Neural cell (in vitro differentiated cells): ENCODE data around the gene PEA15. TPM values are rescaled to one million over a fixed set of nuclear protein-coding genes. Genes with fewer than 3 reads are reported as not detected.

ENCODE experiments used
- H2AFZ ChIP-seq: fragments of 200-600, 300-800 bp; sonication (generic), shearing (Covaris generic); 2 replicates; pipeline ENCODE4 v1.6.0; 2014; ENCODE audit warnings: low read depth, mild to moderate bottlenecking, antibody characterized with exemption, low read length, moderate library complexity
- H3F3A ChIP-seq: fragments of 200-600 bp; shearing (Covaris generic); 2 replicates; pipeline ENCODE4 v1.6.1; 2016; ENCODE audit warnings: mild to moderate bottlenecking, moderate library complexity, mixed read lengths, antibody characterized with exemption, low read length; ENCODE audit not compliant: insufficient read depth, poor library complexity, severe bottlenecking
- H3K27ac ChIP-seq: fragments of 200-600, 300-800 bp; sonication (generic), shearing (Covaris generic); 2 replicates; pipeline ENCODE4 v1.5.1; 2014; ENCODE audit warnings: mild to moderate bottlenecking, low read length, moderate library complexity
- H3K27me3 ChIP-seq: fragments of 300-800, 200-600 bp; sonication (generic), shearing (Covaris generic); 2 replicates; pipeline ENCODE4 v1.6.0; 2014; ENCODE audit warnings: mild to moderate bottlenecking, low read depth, low read length, moderate library complexity; ENCODE audit not compliant: insufficient read depth
- H3K36me3 ChIP-seq: fragments of 300-800, 200-600 bp; sonication (generic), shearing (Covaris generic); 2 replicates; pipeline ENCODE4 v1.5.1; 2014; ENCODE audit warnings: mild to moderate bottlenecking, antibody characterized with exemption, low read length, moderate library complexity; ENCODE audit not compliant: insufficient read depth
- H3K4me2 ChIP-seq: fragments of 300-800, 200-600 bp; sonication (generic), shearing (Covaris generic); 2 replicates; pipeline ENCODE4 v1.6.0; 2014; ENCODE audit warnings: mild to moderate bottlenecking, low read length
- H3K4me3 ChIP-seq: fragments of 300-800, 200-600 bp; sonication (generic), shearing (Covaris generic); 2 replicates; pipeline ENCODE4 v1.5.1; 2014; ENCODE audit warnings: mild to moderate bottlenecking, low read length, moderate library complexity
- H3K79me2 ChIP-seq: fragments of 200-600 bp; shearing (Covaris generic); replicated peaks from 2 replicates; pipeline ENCODE4 v1.6.0; 2014; ENCODE audit warnings: mild to moderate bottlenecking, low read length, moderate library complexity; ENCODE audit not compliant: insufficient read depth
- H3K9ac ChIP-seq: fragments of 300-800, 200-600 bp; sonication (generic), shearing (Covaris generic); 2 replicates; pipeline ENCODE4 v1.6.1; 2016; ENCODE audit warnings: mild to moderate bottlenecking, low read length, mixed read lengths
- H3K9me2 ChIP-seq: fragments of 200-600 bp; shearing (Covaris generic); 2 replicates; pipeline ENCODE4 v1.6.1; 2016; ENCODE audit warnings: mild to moderate bottlenecking, low read length, mixed read lengths; ENCODE audit not compliant: insufficient read depth
- H3K9me3 ChIP-seq: fragments of 200-600, 300-800 bp; sonication (generic), shearing (Covaris generic); 2 replicates; pipeline ENCODE4 v1.6.1; 2016; ENCODE audit warnings: mild to moderate bottlenecking, mixed run types, low read length, moderate library complexity, mixed read lengths
- H4K20me1 ChIP-seq: fragments of 200-600 bp; shearing (Covaris generic); 2 replicates; pipeline ENCODE4 v1.6.1; 2016; ENCODE audit warnings: mild to moderate bottlenecking, mixed run types; ENCODE audit not compliant: insufficient read depth
- CTCF ChIP-seq: fragments of 450-650 bp; IDR thresholded peaks from 2 replicates; pipeline ENCODE4 v1.5.1; 2014; ENCODE audit warnings: antibody characterized with exemption, mild to moderate bottlenecking, moderate library complexity; ENCODE audit not compliant: poor library complexity, severe bottlenecking
- EP300 ChIP-seq: fragments of 450-650 bp; conservative IDR thresholded peaks from 2 replicates; pipeline ENCODE4 v1.6.1; 2014; ENCODE audit warnings: antibody characterized with exemption, mild to moderate bottlenecking, moderate library complexity; ENCODE audit not compliant: poor library complexity, severe bottlenecking
- EZH2 ChIP-seq: fragments of 200-600, 300-800 bp; shearing (Covaris generic), sonication (generic); IDR thresholded peaks from 2 replicates; pipeline ENCODE4 v1.6.1; 2014; ENCODE audit warnings: antibody characterized with exemption, low read length, borderline replicate concordance, mild to moderate bottlenecking; ENCODE audit not compliant: insufficient read depth, poor library complexity, severe bottlenecking
- MXI1 ChIP-seq: fragments of 450-650 bp; conservative IDR thresholded peaks from 2 replicates; pipeline ENCODE4 v1.6.1; 2014; ENCODE audit warnings: antibody characterized with exemption, mild to moderate bottlenecking; ENCODE audit not compliant: poor library complexity, severe bottlenecking
- POLR2AphosphoS5 ChIP-seq: IDR thresholded peaks from 2 replicates; pipeline ENCODE4 v1.6.1; 2012
- RAD21 ChIP-seq: fragments of 450-650 bp; conservative IDR thresholded peaks from 2 replicates; pipeline ENCODE4 v1.6.1; 2014; ENCODE audit warnings: antibody characterized with exemption, mild to moderate bottlenecking, moderate library complexity
- REST ChIP-seq: IDR thresholded peaks from 2 replicates; pipeline ENCODE4 v1.6.1; 2012; ENCODE audit warnings: borderline replicate concordance
- SMC3 ChIP-seq: fragments of 450-650 bp; conservative IDR thresholded peaks from 2 replicates; pipeline ENCODE4 v1.6.1; 2014; ENCODE audit warnings: antibody characterized with exemption, mild to moderate bottlenecking, moderate library complexity; ENCODE audit not compliant: poor library complexity
- TAF1 ChIP-seq: IDR thresholded peaks from 2 replicates; pipeline ENCODE4 v1.6.1; 2012; ENCODE audit warnings: low read depth
- polyA plus RNA-seq: library from polyadenylated mRNA; depleted of rRNA; stranded (reverse); fragments of >200 nt; gene quantifications from 2 replicates; pipeline ENCODE4 v1.2.3, GENCODE V29; 2014

The PEA15 gene
- polyA plus RNA-seq, 1 donor from 2014 or later = 46.4 TPM

- no peak overlapping the region for H2AFZ ChIP-seq
- no peak for TF ChIP-seq POLR2AphosphoS5
- TF ChIP-seq REST = no peak
- H3K36me3 ChIP-seq = peaks cover 33% of the 10 kb centered on the region
- H3K9me3 ChIP-seq = no peaks in the 10 kb centered on the region
- H4K20me1 ChIP-seq = no peaks in the 10 kb centered on the region
- H3K27ac ChIP-seq = no peak overlapping the region
- no peak overlapping the region for H3K9ac ChIP-seq
- no peak overlapping the region for H3K4me2 ChIP-seq
- peaks cover 5% of the 10 kb centered on the region for H3F3A ChIP-seq
- no peaks in the 10 kb centered on the region for H3K9me2 ChIP-seq
- no peak overlapping the region for H3K4me3 ChIP-seq
- peaks cover 18% of the 10 kb centered on the region for H3K79me2 ChIP-seq
- H3K27me3 ChIP-seq = no peaks in the 10 kb centered on the region
Measured at GRCh38 chr1:160214481-160215140, 9.4 kb downstream of the PEA15 start.

- Histone ChIP-seq H3K4me2 (no peak overlapping the region), H2AFZ (no peak overlapping the region), H3K4me3 (no peak overlapping the region), H3K9me3 (no peaks in the 10 kb centered on the region), H3K79me2 (peaks cover 11% of the 10 kb centered on the region), H3F3A (no peaks in the 10 kb centered on the region), H3K9ac (no peak overlapping the region), H3K36me3 (peaks cover 38% of the 10 kb centered on the region), H3K9me2 (no peaks in the 10 kb centered on the region), H4K20me1 (no peaks in the 10 kb centered on the region), H3K27ac (no peak overlapping the region), H3K27me3 (no peaks in the 10 kb centered on the region)
- TF ChIP-seq CTCF (no peak), REST (no peak), EP300 (no peak), SMC3 (no peak), POLR2AphosphoS5 (no peak), EZH2 (no peak), MXI1 (no peak), TAF1 (no peak), RAD21 (no peak)
Measured at GRCh38 chr1:160216301-160216700, 11.1 kb downstream of the PEA15 start.
